Measurements from ENCODE around the gene TTYH3.

The TTYH3 gene

DNA sequence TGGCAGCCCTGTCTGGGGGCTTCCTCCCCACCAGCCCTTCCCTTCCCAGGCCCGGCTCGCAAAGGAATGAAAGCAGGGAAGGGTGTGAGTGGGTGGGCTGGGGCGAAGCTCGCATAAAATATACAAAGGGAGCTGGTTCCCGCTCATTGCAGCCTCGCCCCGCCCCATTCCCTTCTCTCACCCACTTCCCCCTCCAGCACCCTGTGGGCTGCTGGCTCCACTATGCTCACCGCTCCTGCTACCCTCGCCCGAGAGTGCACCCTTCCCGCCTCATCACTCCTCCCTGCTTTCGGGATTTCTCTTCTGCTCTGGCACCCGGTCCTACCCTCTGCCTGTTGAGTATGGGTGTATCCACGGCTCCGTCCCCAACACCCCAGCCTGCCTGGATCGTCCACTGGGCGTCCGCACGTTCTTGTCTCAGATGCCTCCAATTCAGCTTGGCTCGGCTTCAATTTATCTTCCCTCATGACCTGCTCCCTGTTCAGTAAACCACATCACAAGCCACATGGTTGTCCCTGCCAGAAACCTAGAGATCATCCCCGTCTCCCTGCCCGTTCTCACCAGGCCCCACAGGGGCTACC lies 14.4 kb upstream of the TTYH3 start:
- no peak for DNase-seq (ENCODE audit: low read depth)

DNA sequence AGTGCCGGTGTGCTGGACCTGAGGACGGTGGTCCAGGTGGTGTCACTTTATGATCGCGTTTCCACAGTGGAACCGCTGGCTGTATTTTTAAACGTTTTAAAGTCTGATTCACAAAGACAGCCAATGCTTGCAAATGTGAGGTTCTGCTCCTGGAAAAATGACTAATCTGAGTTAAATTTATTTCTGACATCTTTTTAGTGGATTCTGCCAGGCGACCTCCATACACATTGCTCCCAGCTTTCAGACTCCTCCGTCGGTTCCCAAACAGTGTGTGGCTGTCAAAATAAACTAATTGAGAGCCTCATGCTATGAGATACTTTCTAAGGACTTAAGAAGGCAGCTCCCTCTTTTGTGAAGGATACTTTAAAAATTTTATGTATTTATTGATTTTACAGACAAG lies 12.7 kb upstream of the TTYH3 start:
- DNase-seq (ENCODE audit: low read depth): no peak

DNA sequence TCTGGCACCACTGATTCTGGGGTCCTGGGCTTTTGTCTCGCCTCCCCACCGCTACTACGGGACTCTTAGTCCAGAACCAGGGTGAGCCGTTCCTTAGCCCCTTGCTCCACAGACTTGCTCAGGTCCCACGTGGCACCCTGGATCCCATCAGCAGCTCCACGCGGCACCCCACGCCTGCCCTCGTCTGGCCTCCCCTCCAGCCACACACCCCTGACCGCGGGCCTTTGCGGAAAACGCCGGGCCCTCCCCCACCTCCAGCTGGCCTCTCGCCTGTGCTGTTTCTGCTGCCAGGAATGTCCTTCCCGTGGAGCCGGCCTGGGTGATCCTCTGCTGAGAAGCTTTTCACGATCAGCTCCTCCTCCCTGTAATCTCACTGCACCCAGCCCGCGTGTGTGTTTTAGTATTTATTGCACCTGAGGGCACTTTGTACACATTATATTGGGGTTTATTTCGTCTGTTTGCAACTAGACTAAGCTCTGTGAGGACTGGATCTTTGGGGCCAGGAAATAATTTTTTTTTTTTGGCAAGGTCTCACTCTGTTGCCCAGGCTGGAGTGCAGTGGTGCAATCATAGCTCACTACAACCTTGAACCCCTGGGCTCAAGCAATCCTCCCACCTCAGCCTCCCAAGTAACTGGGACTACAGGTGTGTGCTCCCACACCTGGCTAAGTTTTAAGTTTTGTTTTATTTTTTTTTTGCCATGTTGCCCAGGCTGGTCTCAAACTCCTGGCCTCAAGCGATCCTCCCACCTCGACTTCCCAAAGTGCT lies 10.5 kb upstream of the TTYH3 start:
- DNase-seq (ENCODE audit: low read depth): no peak

DNA sequence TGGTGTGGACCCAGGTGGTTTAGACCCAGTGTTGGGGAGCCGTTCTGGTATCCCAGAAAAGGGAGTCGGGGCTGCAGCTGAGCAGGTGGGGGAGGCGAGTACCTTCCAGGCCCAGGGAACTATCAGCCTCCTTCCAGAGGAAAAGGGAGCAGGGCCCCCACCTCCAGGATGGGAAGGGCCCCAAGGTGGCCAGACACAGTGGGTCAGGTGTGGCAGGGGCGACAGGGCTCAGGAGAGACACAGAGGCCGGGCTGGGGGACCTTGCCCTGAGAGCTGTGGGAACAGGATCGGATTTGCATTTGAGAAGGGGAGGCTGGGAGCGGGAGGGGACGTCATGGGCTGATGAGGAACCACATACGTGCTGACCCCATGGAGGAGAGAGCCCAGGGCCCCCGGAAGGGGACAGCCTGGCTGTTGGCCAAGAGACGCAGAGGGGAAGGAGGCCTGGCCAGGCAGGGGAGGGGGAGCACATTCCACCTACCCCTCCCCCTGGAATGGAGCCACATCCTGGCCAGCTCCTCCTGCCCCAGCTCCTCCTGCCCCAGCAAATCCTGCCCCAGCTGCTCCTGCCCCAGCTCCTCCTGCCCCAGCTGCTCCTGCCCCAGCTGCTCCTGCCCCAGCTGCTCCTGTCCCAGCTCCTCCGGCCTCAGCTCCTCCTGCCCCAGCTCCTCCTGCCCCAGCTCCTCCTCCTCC lies 9.7 kb upstream of the TTYH3 start:
- no peak for DNase-seq (ENCODE audit: low read depth)

DNA sequence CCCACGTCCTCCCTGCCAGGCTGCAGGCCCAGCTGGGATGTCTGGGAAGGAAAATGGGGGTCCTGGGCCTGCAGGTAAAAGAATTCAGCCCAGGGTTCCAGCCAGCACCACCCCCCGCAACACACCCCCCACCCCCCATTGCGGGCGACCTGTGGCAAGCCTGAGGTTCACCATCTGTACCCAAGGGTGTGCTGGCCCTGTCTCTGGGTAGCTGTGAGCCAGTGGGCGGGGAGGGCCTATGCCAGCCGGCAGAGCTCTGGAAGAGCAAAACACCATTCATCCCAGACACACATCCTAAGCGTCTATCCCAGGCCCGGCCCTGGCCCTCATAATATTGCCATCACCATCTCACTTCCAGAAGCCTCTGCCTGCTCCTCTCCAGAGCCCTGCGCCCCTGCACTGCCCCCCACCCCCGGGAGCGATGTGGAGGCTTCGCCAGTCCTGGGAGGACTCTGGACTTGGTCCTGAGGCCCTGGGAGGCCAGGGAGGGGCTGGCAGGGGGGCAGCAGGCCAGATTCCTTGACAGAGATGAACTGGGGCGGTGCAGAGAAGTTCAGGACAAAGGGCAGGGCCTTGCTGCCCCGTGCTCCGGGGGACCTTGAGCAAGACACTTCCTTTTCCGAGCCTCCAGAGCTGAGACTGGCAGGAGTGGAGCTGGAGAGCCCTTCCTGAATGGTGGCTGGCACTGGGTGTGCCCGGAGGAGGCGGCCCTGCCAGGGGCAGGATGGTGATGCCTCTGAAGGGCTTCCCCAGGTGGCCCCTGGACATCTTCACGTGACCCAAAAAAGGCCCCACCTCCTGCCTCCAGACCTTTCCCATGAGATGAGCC lies 8.7 kb upstream of the TTYH3 start:
- DNase-seq (ENCODE audit: low read depth): no peak

DNA sequence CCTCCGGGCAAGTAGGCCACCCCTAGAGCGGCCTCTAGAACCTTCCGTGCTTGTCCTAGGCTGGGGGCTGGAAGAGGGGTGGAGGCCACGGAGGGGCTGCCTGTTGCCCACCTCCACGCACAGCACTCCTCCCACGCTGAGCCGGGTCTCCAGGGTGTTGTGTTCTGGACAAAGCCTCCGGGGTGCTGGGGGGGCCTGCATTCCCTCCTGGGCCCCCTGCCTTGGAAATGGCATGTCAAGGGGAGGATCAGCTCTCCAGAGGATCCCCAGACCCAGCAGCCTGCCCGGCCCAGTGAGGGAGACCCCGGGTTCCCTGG lies 8.1 kb upstream of the TTYH3 start:
- DNase-seq (ENCODE audit: low read depth): no peak

DNA sequence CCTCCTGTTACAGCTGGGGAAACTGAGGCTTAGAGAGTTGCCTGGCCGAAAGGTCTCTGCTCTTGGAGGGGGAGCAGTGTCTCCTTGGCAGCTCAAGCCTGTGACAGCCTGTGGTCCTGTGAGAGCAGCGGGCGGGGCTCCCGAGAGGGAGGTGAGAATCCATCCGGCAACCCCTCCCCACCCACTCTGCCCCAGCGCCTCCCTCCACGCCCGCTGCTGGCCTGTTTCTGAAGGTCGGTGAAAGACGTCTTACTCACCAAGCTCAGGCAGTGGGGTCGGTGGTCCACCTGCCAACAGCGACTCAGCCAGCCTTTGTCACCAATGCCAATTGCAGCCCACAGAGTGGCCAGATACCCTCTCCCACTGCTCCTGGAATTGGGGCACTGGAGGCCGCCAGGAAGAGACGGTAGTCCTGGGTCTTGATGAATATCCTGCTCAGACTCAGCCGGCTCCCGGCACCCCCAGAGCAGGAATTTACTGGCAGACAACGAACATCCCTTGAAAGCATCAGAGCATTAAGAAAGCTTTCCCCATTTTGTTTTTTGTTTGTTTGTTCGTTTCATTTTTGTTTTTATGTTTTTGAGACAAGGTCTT lies 7.4 kb upstream of the TTYH3 start:
- no peak for DNase-seq (ENCODE audit: low read depth)

DNA sequence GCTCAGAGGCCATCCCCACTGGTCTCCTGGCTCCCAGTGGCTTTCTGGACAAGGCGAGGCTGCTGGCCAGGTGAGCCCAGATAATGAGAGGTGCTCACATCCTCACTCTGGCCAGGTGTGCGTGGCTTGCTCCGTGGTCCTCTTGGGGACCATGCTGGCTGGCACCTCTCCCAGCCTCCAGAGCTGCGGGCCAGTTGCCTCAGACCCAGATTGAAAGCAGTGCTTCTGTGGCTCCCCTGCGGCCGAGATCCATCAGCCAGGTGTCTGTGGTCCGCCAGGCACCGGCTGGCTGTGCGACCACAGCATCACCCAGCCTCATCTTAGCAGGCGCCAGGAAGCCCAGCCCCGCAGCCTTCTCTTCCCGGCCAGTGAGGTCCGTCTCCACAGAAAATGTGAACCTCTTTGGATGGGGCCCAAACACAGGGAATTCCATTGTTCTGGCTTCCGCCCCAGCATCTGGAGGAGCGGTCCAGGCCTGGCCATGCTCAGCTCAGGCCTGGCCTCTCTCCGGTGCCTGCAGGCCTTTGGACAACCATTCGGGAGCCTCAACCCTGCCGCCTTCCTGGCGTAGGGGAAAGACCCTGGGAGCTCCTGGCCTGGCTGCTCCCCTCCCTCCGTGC lies 5.2 kb upstream of the TTYH3 start:
- no peak for DNase-seq (ENCODE audit: low read depth)

DNA sequence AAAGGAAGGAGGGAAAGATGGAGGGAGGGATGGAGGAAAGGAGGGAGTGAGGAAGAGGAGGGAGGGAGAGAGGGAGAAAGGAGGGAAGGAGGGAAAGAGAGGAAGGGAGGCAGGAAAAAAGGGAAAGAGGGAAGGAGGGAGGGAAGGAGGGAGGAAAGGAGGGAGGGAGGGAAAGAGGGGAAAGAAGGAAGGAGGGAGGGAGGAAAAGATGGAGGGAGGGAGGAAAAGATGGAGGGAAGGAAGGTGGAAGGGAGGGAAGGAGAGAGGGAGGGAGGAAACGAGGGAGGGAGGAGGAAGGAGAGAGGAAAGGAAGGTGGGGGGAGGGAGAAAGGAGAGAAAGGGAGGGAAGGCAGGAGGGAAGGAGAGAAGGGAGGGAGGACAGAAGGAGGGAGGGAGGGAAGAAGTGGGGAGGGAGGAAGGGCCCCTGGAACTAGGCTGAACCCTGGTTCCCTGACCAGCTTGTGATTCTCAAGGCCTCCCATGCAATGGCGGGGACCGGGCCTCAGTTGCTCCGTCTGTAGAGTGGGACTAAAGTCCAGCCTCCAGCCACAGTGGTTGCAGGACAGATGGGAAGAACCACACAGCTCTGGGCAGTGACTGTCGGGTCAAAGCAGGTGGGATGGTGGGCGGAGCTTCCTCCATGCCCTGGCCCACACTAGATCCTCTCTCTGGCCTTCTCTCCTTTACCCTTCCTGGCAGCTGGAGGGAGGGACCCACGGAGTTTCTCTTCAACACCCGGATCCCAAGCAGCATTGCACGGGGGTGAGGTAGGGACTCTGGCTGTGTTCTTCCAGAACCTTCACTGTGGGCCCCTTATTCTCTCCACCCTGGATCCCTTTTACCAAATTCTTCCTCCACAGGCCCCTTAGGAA lies 4.3 kb upstream of the TTYH3 start:
- no peak for DNase-seq (ENCODE audit: low read depth)

DNA sequence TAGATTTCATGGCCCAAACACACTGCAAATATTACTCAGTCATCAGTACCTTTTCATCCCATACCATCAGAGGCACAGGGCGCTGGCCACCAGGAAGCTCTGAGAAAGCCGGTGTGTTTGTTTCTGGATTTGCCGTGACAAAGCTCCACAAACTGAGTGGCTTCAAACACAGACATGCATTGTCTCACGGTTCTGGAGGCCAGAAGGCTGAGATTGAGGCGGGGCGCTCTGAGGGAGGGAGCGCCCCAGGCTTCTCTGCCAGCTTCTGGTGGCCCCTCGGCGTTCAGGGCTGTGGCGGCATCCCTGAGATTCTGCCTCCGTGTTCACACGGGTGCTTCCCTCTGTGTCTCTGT lies 3.7 kb upstream of the TTYH3 start:
- no peak for DNase-seq (ENCODE audit: low read depth)

DNA sequence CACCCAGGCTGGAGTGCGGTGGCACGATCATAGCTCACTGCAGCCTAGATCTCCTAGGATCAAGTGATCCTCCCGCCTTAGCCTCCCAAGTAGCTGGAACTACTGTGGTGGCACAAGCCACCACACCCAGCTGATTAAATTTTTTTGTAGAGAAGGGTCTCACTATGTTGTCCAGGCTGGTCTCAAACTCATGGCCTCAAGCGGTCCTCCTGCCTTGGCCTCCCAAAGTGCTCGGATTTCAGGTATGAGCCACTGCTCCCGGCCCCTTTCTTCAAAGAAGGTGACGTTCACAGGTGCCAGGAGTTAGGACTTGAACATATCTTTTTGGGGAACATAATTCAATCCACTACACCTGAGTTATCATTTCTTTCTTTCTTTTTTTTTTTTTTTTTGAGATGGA lies 2.9 kb upstream of the TTYH3 start:
- DNase-seq (ENCODE audit: low read depth): no peak

DNA sequence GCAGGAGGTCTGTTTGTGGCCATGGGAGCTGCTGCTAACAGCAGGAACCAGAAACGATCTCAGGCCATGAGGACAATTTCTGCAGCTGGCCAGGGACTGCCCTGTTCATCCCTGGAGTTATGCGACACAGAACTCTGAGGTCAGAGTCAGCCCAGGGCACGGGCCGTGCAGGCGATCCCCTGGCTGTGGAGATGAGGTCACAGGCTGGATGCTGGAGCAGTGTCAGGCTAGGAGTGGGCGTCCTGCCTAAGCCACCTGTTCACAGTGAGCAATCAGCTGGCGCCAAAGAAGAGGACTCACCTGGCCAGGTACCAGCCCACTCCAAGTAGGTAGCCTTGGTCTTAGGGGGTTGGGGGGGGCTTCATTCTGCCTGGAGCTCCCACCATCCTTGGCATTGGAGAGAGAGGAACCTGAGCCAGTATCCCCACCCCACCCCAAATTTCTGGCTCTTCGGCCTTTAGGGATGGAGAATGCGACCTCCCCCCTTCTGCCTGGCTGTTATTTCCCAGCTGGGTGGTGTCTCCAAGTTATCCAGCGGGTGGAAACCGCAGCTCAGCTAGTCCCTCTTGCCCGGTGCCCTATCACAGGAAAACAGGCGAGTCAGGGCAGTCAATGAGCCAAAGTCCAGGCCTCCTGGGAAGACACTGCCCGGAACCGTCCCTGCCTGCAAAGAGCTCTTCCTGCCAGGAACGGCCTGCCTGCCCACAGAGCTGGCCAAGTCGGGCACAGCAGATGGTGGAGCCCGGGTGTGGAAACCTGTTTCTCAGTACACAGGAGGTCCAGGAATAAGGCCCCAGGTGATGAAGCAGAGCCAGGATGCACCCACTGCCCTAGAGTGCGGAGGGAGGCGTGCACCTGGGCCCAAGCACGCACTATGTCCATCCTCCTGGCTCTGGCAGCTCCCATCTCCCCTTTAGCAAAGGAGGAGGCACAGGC lies 1.8 kb upstream of the TTYH3 start:
- DNase-seq (ENCODE audit: low read depth): no peak

DNA sequence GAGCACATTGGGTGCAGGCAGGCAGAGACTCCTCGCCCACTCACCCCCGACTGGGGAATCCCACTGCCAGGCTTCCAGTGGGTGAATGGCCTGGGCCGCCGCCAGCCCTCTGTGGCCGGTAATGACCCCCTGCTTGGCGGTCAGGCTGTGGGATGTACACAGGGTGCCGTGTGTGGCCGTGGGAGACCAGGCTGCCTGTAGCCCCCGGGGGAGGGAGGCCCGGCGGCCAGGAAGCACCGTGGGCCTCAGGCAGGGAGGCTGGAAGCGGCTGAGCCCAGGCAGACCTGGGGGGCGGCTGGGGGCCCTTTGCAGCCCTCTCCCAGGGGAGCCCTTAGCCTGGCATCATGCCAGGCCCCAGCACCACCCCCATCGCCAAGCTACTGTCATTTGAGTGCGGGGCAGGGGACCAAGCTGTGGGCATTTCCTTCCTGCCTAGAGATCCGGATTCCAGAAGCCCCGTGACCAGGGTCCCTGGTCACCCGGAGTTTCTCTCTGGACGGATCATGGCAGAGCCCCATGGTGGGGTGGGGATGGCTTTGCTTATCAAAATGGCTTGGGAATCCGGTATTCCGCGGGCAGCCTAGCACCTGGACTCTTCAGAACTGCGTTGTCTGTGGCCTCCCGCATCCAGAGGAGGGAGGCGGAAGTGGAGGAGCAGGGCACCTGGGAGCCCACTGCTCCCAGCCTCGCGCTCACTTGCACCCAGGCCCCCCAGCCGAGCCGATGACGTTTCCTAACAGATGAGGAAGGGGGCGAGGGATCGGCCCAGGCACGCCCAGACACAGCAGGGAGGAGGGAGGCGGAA lies 1.1 kb downstream of the TTYH3 start:
- DNase-seq (ENCODE audit: low read depth): peak; percentile 32

DNA sequence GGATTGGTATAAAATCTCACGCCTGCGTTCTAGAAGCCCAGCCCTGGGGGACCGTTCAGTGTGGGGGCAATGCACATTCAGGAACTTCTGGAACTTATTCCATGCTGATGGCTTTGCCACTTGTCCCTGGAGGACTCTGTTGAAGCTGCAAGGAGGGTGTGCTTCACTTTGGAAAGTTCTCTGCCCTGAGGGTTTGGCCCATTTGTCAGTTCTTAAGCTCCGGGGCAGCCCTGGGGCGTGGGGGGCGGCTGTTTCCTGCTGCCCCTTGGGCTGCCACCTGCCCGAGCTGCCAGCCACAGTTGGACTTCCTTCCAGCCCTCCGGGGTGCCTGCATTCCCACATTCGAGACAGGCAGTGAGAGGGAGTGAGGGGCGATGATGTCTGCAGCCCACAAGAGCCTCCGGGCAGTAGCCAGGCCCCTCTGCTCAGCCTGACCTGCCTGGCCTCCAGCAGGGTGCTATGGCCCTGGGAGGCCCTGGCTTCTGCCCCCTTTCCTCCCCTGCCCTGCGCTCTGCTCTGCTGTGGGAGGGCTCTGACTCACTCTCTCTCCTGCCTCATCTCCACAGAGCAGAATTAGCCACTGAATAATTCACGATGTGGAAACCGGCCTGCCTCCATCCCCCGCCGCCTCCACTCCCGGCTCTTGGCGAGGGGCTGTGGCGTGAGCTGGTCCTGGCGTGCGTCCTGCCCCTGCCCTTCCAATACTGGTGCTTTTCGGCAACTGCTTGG lies 1.9 kb downstream of the TTYH3 start:
- DNase-seq (ENCODE audit: low read depth): peak; percentile 28

DNA sequence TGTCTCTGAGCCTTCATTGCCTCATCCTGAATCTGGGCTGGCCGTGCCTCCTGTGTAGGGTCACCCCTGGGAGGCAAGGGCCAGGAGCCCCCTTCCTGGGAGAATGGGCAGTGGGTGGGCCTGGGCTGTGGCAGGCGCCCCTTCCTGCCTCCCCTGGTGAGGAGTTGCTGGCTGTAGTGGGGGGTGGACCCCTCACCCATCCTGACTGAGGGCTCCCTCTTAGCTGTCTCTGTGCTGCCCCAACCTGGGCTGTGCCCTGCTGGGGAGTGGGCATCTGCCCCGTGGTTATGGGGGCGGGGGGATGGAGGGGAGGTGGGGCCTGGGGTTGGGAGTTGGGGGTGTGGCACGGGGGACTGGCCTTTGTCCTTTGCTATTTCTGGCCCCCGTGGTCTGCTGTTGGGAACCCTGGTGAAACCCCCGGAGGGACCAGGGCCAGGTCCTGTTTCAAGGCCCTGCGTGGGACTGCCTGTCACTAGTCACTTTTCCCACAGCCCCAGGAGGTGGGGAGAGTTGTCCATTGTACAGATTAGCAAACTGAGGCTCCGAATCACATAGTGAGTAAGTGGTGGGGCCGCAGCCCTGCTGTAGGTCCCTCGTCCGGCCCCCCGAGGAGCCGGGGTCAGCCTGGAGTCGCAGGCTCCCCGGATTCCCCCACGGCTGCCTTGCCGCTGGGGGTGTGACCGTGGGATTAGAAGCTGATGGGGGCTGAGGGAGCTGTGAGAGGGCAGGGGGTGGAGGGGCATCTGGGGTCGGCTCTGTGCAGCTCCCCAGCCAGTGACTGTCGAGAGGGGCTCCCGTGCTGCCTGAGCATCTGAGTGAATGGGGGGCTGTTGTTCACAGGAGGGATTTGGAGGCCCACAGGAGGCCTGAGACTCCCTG lies 2.7 kb downstream of the TTYH3 start:
- DNase-seq (ENCODE audit: low read depth): no peak

DNA sequence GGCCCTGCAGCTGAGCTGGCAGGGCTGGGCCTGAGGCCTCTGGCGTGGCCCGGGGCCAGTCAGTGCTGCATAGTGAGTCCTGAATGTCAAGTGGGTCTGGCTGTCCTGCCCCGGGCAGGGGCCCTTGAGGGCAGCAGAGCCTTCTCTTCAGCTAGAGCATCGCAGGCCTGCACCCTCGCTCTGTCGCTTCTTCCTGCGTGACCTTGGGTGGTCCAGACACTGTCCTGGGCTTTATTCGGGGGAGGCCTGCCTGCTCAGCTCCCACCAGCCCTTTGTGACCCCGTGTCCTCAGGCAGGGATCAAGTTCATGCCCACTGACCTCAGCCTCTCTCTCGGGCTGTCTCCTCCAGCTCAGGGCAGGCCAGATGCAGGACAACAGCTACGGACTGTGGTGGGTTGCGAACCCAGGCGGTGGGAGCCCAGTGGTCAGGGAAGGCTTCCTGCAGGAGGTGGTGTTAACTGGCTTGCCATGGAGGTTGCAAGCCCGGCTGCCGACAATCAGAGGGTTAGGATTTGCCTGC lies 3.4 kb downstream of the TTYH3 start:
- DNase-seq (ENCODE audit: low read depth): no peak

Data from stimulated activated CD8-positive, alpha-beta memory T cell treated with anti-CD3 and anti-CD28 coated beads, Interleukin-4, amount 100 ng/mL, for 24 hours (primary cell).